Suprapubic skin (tissue), 4 donors: ENCODE results near the gene CEBPB. TPM values are rescaled to one million over a fixed set of nuclear protein-coding genes. Genes with fewer than 3 reads are reported as not detected.

Experiments used
- DNase-seq, 2 donors: peaks; one replicate each; pipeline ENCODE4 v3.0.0-alpha.2; 2019; ENCODE audit warnings: low spot score in 2 of 2
- H3K27ac ChIP-seq: fragments of 200-600 bp; sonication (generic); one replicate; pipeline ENCODE4 v1.5.1; 2019
- H3K27me3 ChIP-seq: fragments of 200-600 bp; sonication (generic); one replicate; pipeline ENCODE4 v1.5.1; 2019
- H3K36me3 ChIP-seq: fragments of 200-600 bp; sonication (generic); one replicate; pipeline ENCODE4 v1.5.1; 2019
- H3K4me1 ChIP-seq: fragments of 200-600 bp; sonication (generic); one replicate; pipeline ENCODE4 v1.5.1; 2019
- H3K4me3 ChIP-seq: fragments of 200-600 bp; sonication (generic); one replicate; pipeline ENCODE4 v1.5.1; 2019; ENCODE audit warnings: mild to moderate bottlenecking
- H3K9me3 ChIP-seq: fragments of 200-600 bp; sonication (generic); one replicate; pipeline ENCODE4 v1.5.1; 2019
- EP300 ChIP-seq: sonication (generic); formaldehyde crosslinking; IDR thresholded peaks from one replicate; pipeline ENCODE4 v1.6.1; 2017; ENCODE audit warnings: antibody characterized with exemption
- POLR2A ChIP-seq, 2 donors: fragments of 450-650 bp; IDR thresholded peaks; one replicate each; pipeline ENCODE4 v1.6.1; 2017; ENCODE audit warnings: antibody characterized with exemption in 2 of 2, mild to moderate bottlenecking in 2 of 2, moderate library complexity in 2 of 2
- POLR2AphosphoS5 ChIP-seq, 3 donors: sonication (generic); formaldehyde crosslinking; IDR thresholded peaks; one replicate each; pipeline ENCODE4 v1.6.1; 2017; ENCODE audit warnings: antibody characterized with exemption in 3 of 3
- WGBS: methylation state at CpG from one replicate; pipeline ENCODE4 v1.1.5; 2018; 5-methylcytosine and 5-hydroxymethylcytosine counted together
- total RNA-seq, 4 donors: library from RNA; depleted of rRNA; stranded (reverse); fragments of >200 nt; gene quantifications; one replicate each; pipeline ENCODE4 v1.1.0, GENCODE V29; 2016
- TF ChIP-seq, protein P1 (sequence below), 2 donors: fragments of 200-600 bp in 1 of 2; fragments of 450-650 bp in 1 of 2; sonication (generic) in 1 of 2; IDR thresholded peaks; one replicate each; pipeline ENCODE4 v1.5.1; 2016 to 2019; ENCODE audit warnings: antibody characterized with exemption in 2 of 2, mild to moderate bottlenecking in 1 of 2, moderate library complexity in 1 of 2

The CEBPB gene
- total RNA-seq, 4 donors from 2014 or later: 43.2 to 83.9 (median 69.2) TPM

DNA sequence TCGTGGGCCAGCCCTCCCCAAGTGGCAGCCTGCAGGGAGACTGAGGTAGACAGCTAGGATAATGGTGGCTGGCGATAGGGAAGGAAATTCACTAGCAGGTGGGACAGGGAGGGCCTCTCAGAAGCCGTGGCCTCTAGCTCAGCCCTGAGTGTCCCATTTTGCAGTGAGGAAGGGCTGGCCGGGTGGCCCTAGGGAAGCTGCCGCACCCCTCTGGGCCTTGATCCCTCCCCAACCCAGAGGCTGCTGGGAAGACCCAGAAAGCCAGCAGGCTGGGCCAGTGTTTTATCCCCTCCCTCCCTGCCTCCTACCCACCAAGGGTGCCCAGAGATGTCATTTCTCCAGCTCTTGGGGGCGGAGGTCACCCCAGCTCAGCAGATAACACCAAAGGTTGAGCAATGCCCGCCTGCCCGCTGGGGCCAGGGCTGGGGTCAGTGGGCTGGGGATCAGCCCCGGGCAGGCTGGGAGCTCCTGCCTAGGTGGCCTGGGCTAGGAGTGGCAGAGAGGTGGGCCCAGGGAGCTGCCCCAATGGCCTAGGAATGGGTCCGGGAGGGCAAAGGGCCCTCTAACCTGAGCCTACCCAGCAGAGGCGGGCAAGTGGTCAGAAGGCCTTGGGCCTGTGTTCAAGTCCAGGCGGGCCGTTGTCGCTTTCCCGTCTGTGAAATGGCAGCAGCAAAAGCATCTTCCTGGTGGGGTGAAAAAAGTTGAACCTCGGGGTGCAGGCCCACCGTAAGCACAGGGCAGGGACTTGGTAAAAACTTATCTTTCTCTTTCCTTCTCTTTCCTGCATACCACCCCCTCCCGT is 1.6 kb upstream of the CEBPB start:
- TF ChIP-seq EP300 (no peak), POLR2A (IDR thresholded peaks at IDR 0.05) (no peak), POLR2AphosphoS5 (IDR thresholded peaks at IDR 0.05) (no peak)
- TF ChIP-seq, protein P1, sequence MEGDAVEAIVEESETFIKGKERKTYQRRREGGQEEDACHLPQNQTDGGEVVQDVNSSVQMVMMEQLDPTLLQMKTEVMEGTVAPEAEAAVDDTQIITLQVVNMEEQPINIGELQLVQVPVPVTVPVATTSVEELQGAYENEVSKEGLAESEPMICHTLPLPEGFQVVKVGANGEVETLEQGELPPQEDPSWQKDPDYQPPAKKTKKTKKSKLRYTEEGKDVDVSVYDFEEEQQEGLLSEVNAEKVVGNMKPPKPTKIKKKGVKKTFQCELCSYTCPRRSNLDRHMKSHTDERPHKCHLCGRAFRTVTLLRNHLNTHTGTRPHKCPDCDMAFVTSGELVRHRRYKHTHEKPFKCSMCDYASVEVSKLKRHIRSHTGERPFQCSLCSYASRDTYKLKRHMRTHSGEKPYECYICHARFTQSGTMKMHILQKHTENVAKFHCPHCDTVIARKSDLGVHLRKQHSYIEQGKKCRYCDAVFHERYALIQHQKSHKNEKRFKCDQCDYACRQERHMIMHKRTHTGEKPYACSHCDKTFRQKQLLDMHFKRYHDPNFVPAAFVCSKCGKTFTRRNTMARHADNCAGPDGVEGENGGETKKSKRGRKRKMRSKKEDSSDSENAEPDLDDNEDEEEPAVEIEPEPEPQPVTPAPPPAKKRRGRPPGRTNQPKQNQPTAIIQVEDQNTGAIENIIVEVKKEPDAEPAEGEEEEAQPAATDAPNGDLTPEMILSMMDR (IDR thresholded peaks at IDR 0.05): no peak
- H3K4me1 ChIP-seq: peaks cover 34% of the 10 kb centered on the region
- H3K4me3 ChIP-seq: no peak overlapping the region
- peaks cover 13% of the 10 kb centered on the region for H3K36me3 ChIP-seq
- H3K9me3 ChIP-seq: no peaks in the 10 kb centered on the region
- H3K27ac ChIP-seq: no peak overlapping the region
- WGBS: 82% methylated on average over 12 of the region's 18 CpGs
- no peak for DNase-seq
- H3K27me3 ChIP-seq: no peaks in the 10 kb centered on the region

DNA sequence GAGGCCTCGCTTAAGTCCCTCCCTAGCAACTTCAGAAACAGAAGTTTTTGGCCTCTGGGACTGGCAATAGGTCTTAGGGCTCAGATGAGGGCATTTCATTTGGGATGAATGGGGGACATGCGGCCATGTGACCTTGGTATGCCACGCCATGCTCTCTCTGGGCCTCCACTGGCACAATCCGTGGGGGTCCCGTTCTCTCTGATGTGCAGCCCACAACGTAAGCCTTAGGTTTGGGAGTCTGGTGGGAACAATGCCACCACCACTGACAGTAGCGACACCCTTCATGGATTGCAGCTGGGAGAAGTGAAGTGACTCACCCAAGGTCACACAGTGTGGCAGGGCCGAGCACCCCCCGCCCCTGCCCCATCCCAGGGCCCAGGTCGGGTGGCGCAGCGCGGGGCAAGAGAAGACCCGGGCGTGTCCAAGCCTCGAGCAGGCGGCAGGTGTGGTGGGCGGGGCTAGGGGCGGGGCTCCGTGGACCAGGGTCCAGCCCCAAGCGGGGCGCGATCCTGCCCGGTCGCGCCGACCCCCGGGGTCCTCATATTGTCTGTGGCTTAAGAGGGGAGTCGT is 864 bp upstream of the CEBPB start:
- Histone ChIP-seq H3K27me3 (no peaks in the 10 kb centered on the region), H3K9me3 (no peaks in the 10 kb centered on the region), H3K27ac (peak overlapping the region; percentile 96), H3K36me3 (peaks cover 19% of the 10 kb centered on the region), H3K4me1 (peaks cover 41% of the 10 kb centered on the region), H3K4me3 (peak overlapping the region; percentile 75)
- TF ChIP-seq POLR2A (IDR thresholded peaks at IDR 0.05) (no peak), POLR2AphosphoS5 (IDR thresholded peaks at IDR 0.05) (no peak), EP300 (no peak)
- TF ChIP-seq, protein P1 (IDR thresholded peaks at IDR 0.05): no peak
- peak; percentile 85 to 86 for DNase-seq
- 56% methylated on average over 17 of the region's 29 CpGs for WGBS

DNA sequence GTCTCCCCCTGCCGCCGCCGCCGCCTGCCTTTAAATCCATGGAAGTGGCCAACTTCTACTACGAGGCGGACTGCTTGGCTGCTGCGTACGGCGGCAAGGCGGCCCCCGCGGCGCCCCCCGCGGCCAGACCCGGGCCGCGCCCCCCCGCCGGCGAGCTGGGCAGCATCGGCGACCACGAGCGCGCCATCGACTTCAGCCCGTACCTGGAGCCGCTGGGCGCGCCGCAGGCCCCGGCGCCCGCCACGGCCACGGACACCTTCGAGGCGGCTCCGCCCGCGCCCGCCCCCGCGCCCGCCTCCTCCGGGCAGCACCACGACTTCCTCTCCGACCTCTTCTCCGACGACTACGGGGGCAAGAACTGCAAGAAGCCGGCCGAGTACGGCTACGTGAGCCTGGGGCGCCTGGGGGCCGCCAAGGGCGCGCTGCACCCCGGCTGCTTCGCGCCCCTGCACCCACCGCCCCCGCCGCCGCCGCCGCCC is 474 bp downstream of the CEBPB start:
- H3K4me1 ChIP-seq: peaks cover 45% of the 10 kb centered on the region
- no peaks in the 10 kb centered on the region for H3K9me3 ChIP-seq
- H3K27me3 ChIP-seq: no peaks in the 10 kb centered on the region
- H3K27ac ChIP-seq: peak overlapping the region; percentile 96
- TF ChIP-seq EP300 (no peak), POLR2A (IDR thresholded peaks at IDR 0.05) (no peak), POLR2AphosphoS5 (IDR thresholded peaks at IDR 0.05) (no peak)
- TF ChIP-seq, protein P1 (IDR thresholded peaks at IDR 0.05): no peak
- DNase-seq: peak in 1 of 2 donors; percentile 85
- peaks cover 19% of the 10 kb centered on the region for H3K36me3 ChIP-seq
- H3K4me3 ChIP-seq: peak overlapping the region; percentile 75
- 0% methylated on average over 4 of the region's 69 CpGs for WGBS

DNA sequence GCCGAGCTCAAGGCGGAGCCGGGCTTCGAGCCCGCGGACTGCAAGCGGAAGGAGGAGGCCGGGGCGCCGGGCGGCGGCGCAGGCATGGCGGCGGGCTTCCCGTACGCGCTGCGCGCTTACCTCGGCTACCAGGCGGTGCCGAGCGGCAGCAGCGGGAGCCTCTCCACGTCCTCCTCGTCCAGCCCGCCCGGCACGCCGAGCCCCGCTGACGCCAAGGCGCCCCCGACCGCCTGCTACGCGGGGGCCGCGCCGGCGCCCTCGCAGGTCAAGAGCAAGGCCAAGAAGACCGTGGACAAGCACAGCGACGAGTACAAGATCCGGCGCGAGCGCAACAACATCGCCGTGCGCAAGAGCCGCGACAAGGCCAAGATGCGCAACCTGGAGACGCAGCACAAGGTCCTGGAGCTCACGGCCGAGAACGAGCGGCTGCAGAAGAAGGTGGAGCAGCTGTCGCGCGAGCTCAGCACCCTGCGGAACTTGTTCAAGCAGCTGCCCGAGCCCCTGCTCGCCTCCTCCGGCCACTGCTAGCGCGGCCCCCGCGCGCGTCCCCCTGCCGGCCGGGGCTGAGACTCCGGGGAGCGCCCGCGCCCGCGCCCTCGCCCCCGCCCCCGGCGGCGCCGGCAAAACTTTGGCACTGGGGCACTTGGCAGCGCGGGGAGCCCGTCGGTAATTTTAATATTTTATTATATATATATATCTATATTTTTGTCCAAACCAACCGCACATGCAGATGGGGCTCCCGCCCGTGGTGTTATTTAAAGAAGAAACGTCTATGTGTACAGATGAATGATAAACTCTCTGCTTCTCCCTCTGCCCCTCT is 1.1 kb downstream of the CEBPB start:
- TF ChIP-seq POLR2AphosphoS5 (IDR thresholded peaks at IDR 0.05): peak in 2 of 3 donors; percentile 57 to 59
- no peak for TF ChIP-seq EP300
- TF ChIP-seq POLR2A (IDR thresholded peaks at IDR 0.05): no peak
- TF ChIP-seq, protein P1 (IDR thresholded peaks at IDR 0.05): peak; percentile 52 to 53
- Histone ChIP-seq H3K4me3 (peak overlapping the region; percentile 75), H3K27me3 (no peaks in the 10 kb centered on the region), H3K27ac (peak overlapping the region; percentile 96), H3K4me1 (peaks cover 38% of the 10 kb centered on the region), H3K36me3 (peaks cover 19% of the 10 kb centered on the region), H3K9me3 (no peaks in the 10 kb centered on the region)
- DNase-seq: peak in 1 of 2 donors; percentile 83
- under 1% methylated on average over 40 of the region's 96 CpGs for WGBS
